HG03354 (cell line): ENCODE results near the gene LCN15.
"Not testable (repeated sequence)": the region's sequence is repeated elsewhere in the genome, so short reads cannot be mapped to it uniquely, and the experiment has no call there.

Experiments
- ATAC-seq: cut with Tn5 transposase; IDR thresholded peaks from one replicate; pipeline ENCODE4 v1.9.1; 2021; ENCODE audit warnings: mild to moderate bottlenecking; ENCODE audit not compliant: unreplicated experiment, poor library complexity, severe bottlenecking

LCN15 gene

GRCh38 chr9:136777359-136777758 lies 13.0 kb upstream of the LCN15 start:
- ATAC-seq: no peak

DNA sequence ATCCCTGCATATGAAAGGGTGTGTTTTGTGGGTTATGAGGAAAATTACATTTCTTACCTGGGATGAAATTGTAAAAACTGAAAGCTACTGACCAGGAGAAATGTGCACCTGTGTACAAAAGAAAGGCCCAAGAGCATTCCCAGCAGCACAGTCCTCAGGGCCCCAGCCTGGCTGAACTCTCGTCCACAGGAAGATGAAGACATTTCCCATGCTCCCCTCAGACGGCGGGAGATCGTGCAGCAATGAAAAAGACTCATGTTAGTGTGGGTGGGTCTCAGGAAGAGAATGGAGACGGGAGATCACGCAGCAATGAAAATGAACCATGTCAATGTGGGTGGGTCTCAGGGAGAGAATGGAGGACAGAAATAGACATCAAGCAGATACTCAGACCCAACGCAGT lies 12.6 kb upstream of the LCN15 start:
- no peak for ATAC-seq

DNA sequence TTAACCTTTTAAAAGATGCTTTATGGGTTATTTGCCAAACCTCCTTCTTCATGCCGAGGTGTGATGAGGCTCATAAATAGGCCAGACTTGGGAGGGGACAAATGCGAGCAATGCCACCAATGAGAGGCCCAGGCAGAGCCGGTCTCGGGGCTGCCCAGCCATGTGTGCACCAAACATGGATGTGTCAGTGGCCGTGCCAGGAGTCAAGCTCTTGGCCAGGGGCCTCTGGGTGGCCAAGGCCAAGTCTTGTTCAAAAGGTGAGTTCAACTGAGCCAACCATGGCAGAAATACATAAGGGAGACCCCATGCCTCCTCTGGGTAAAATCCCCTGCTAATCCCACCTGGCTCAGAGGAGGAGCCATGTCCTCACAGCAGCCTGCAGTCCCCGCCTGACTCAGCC lies 10.9 kb upstream of the LCN15 start:
- ATAC-seq: no peak

DNA sequence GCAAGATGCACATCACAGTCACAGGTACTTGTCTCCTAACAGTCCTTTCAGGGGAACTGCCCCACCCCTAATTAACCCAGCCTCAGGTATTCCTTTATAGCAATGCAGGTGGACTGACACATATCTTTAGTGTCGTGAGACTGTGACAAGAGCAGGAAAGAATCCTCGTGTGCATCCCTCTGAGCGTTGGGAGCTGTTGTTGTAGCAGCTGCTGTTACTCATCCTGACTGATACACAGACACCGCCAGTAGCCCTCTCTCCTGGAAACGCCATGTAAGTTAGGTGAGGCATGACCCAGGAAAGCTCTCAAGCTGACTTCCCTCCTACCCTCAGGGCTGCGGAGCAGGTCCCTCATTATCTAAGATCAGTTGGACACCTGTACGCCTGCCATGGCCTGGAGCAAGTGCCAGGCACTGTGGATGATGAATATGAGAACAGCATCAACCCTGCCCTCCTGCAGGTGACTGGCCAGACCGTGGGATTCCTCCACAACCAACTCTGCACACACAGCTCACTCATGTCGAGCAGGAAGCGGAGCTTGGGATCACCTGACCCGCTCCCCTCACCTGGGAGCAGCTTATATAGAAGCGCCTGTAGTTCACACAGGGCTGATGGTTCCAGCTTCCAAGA lies 10.2 kb upstream of the LCN15 start:
- no peak for ATAC-seq

DNA sequence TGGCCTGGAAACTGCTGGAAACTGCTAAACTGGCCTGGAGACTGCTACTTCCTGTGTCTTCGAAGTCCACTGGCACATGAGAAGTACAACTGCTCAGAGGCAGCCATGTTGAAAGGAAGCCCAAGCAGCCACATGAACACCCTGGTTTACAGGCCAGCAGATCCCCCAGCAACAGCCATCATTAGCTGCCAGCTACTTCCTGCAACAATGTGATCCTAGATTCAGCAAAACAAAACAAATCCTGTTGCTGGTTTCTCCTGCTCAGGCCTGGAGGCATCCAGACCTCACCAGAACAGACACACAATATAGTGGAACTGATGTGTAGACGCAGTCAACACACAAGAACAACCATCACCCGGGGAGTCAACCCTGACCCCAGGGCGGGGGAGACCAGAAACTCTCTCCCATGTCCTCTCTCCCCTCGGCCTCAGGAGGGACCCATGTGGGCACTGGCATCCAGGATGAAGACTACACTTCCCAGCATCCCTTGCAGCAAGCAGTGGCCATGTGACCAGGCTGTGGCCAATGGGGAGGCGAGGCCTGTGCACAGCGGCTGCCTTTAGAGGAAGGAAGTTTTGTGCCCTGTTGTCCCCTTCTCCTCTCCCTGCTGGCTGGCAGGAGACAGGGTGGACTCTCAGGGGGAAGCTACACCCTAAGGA lies 9.2 kb upstream of the LCN15 start:
- no peak for ATAC-seq

DNA sequence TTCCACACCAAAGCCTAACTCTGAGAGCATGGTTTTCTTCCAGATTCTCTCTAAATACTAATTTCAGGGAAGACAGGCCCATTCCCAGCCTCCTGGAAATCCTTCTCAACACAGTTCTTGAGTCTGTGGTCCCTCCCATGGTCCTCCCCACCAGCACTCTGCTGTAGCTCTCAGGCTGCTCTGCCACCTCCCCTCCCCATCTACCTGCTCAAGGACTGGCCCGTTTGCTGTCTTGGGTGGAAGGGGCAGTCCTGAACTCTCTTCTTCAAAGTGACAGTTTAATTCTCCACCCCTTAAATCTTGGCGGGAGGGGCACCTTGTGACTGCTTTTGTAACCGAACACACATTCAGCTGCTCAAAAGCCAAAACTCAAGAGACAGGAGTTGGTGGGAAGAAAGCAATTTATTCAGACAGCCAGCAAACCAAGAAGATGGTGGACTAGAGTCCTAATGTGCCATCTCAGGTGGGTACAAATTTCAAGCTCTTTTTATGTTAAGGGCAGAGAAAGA lies 7.6 kb upstream of the LCN15 start:
- ATAC-seq: no peak

- ATAC-seq: no peak
Measured at GRCh38 chr9:136769710-136770191, 5.4 kb upstream of the LCN15 start.

DNA sequence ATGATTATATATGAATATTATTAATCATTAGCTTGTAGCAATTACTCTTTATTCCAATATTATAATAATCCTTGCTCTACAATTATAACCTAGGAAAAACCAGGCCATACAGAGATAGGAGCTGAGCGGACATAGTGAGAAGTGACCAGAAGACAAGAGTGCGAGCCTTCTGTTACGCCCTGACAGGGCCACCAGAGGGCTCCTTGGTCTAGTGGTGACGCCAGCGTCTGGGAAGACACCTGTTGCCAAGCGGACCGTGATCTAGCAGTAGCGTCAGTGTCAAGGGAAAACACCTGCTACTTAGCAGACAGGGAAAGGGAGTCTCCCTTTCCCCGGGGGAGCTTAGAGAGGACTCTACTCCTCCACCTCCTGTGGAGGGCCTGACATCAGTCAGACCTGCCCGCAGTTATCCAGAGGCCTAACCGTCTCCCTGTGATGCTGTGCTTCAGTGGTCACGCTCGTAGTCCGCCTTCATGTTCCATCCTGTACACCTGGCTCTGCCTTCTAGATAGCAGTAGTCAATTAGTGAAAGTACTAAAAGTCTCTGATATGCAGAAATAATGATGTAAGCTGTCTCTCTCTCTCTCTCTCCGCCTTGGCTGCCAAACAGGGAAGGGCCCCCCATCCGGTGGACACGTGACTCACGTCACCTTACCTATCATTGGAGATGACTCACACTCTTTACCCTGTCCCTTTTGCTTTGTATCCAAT lies 2.2 kb upstream of the LCN15 start:
- not testable (repeated sequence) for ATAC-seq

GRCh38 chr9:136765745-136766409 lies 1.6 kb upstream of the LCN15 start:
- ATAC-seq: not testable (repeated sequence)

GRCh38 chr9:136765041-136765440 lies 723 bp upstream of the LCN15 start:
- ATAC-seq: no peak

- no peak for ATAC-seq
Measured at GRCh38 chr9:136763649-136764035, 676 bp downstream of the LCN15 start.

DNA sequence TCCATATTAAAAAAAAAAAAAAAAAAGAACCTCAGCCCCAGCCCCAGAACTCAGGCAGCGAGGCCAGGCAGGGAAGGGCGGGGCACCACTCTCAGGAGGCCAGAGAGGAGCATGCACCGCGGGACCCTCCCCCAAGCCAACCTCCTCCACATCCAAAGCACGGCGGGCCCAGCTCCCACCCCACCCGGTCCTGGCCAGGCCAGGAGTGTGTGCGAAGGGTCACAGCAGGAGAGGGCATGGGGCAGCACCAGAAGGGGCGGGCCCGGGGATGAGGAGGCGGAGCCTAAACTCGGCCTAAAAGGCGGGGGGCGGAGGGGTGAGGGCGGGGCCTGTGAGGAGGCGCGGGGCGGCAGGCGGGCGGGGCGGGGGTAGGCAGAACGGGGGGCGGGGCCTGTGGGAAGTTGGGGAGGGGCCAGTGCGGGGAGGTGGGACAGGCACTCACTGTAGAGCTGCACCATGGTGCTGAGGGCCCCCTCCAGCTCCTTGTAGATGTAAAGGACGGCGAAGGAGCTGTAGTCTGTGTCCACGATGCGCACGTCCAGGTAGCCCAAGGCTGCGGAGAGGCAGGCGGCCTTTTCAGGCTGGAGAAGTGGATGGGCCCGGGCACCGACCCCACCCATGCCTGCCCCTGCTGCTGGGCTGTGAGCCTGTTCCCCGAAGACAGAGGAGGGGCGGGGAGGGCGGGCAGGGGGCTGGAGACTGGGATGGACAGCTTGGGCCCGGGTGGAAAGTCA lies 1.2 kb downstream of the LCN15 start:
- no peak for ATAC-seq

DNA sequence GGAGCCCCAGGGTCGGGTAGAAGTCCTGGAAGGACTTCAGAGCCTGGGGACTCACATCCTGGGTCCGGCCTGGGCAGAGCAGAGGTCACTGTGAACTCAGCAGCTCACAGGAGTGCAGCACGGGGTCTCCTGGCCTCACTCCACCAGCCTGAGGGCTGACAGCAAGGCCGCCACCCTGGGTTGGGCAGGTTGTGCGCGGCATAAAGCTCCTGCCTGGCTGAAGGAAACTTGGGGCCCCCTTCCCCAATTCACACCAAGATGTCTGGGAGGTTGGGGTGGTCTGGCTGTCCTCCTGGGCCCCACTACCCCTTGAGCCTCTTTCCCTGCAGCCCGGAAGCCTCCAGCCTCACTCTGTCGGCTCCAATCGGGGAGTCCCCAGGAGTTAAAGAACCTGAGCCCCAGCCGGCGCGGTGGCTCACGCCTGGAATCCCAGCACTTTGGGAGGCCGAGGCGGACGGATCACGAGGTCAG lies 2.1 kb downstream of the LCN15 start:
- no peak for ATAC-seq

- no peak for ATAC-seq
Measured at GRCh38 chr9:136761545-136761981, 2.8 kb downstream of the LCN15 start.

- ATAC-seq: not testable (repeated sequence)
Measured at GRCh38 chr9:136760834-136761544, 3.3 kb downstream of the LCN15 start.

GRCh38 chr9:136760424-136760823 lies 3.9 kb downstream of the LCN15 start:
- no peak for ATAC-seq

- ATAC-seq: no peak
Measured at GRCh38 chr9:136759436-136760325, 4.6 kb downstream of the LCN15 start.

DNA sequence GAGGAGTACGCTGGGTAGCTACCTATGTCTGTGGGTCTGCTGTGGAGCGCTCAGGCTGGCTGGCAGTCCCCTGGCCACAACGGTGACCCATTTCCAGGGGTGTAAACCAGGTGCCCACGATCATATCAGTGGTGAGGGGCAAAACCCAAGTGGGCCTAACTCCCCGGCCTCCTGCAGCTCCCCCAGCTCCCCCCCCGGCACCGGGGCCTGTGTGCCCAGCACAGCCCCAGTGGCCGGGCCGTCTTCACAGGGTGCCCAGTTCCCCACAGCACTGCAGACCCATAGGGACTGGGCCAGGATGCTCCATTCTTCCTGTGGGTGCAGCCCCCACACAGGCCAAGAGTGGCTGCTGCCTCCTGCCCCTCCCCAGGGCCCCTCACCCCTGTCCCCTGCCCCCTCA lies 5.3 kb downstream of the LCN15 start:
- no peak for ATAC-seq
